Globus pallidus (tissue), 1 donor: Measurements from ENCODE around the gene EMC6.
A peak's percentile ranks its signal among the peaks of the same experiment; 100 is the strongest.

Source experiments
- DNase-seq: peaks from one replicate; pipeline ENCODE4 v3.0.0-alpha.2; 2015; ENCODE audit warnings: low spot score

EMC6 gene

GRCh38 chr17:3668279-3669084 is at the start of gene EMC6, which contains the start of gene TAX1BP3:
TSS of gene EMC6 (plus strand) at chr17:3668812. CDS start at chr17:3669147, 335 bp downstream.
TSS of gene TAX1BP3 (minus strand) at chr17:3668578. CDS start at chr17:3668526, 52 bp downstream.
- peak; percentile 98 for DNase-seq

DNA sequence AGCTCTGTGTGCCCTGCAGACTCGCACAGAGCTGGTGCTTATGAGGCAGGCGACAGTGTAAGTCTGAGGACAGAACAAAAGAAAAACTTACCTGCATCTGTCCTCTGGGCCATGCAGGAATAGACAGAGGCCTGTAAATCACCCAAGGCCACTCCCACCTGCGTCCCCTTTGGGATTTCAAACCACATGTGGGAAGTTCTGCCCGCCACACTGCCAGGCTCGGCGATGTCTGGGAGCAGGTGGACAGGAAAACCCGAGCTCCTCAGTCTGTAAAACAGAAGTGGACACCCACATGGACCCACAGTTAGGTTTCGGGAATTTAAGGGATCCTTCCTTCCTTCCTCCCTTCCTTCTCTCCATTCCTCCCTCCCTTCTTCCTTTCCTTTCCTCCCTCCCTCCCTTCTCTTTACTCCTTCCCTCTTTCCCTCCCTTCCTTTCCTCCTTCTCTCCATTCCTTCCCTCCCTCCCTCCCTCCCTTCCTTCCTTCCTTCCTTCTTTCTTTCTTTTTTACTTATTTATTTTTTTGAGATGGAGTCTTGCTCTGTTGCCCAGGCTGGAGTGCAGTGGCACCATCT is 47.4 kb upstream of the EMC6 start:
- DNase-seq: no peak

DNA sequence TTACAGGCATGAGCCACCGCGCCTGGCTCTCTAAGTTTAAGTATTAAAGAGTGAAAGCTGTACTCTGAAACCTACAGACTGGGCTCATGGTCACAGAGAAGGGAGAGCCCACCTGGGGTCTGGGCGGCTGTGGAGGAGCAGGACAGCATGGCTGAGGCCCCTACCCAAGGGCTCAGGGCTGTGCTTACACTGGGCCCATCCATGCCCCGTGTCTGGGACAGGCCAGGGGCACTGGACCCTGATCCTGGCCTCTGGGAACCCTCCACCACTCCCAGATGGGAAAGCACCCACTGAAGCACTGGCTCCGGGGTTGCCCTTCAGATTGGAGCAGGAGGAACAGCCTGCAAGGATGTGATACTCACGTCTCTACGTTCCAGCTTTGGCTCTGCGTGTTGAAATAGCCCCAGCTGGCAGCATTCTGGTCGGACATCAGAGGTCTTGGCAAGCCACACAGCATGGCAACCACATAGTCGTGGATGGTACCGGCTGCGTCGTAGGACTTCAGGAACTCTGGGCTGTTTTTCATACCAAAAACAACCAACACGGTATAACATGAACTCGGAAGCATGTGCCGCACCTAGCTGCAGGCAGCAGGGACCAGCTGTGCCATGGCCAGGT is 45.5 kb upstream of the EMC6 start:
- DNase-seq: no peak

DNA sequence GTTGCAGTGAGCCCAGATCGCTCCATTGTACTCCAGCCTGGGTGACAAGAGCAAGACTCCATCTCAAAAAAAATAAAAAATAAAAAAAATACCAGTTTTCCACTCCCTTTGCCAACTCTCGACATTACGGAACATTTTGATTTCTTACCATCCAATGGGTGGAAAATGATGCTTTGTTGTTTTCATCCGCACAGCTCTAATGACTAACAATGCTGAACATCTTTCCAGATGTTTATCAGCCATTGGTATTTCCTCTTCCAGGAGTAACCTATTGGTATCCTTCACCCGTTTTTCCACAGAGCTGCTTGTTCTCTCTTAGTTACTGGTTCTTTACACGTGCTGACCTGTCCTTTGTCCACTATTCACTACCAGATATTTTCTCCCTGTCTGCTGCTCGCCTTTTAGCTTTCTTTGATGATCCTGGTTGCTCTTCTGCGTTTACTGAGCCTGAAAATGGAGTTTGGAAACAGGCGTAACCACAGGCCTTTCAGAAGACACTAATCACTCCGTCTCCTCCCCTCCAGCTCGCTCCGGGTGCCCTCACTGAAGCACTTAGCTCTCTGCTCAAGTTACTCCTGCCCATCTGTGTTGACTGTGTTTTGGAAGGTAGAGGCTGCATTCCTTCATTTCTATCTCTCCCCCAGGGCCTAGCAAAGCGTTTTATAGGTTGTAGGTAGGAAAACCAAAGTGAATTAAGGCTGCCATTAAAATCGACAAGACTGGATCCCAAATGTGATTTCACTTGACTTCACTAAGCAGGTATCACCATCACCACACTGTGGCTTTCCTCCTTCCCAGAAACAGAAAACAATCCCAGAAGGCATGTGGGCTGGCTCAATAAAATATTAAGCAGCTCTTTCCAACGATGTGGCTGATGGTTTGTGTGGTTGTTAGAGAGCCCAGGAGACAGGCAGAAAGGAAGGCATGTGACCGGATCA is 41.5 kb upstream of the EMC6 start:
- no peak for DNase-seq

- no peak for DNase-seq
These were observed 40.8 kb upstream of the EMC6 start for GRCh38 chr17:3627769-3628167.

GRCh38 chr17:3630781-3631180 is 37.8 kb upstream of the EMC6 start:
- peak; percentile 29 for DNase-seq

DNA sequence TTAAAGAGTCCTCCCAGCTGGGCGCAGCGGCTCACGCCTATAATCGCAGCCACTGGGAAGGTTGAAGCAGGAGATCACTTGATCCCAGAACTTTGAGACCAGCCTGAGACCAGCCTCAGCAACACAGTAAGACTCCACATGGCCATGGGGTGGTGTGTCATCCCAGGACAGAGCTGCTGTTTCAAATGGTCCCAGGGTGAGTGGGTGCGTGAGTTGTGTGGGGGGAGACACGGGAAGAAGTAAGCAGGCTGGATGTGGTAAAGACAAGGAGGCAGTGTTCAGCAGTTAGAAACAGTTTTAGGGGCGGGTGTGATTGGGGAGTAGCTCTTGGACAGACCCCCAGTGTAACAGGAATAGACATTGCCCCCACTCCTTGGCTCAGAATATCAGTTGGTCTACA is 36.3 kb upstream of the EMC6 start:
- DNase-seq: no peak

- no peak for DNase-seq
These were observed 33.0 kb upstream of the EMC6 start for GRCh38 chr17:3635474-3636153.

- DNase-seq: peak; percentile 98
These were observed 32.3 kb upstream of the EMC6 start, which contains the start of the genes CTNS and SHPK for GRCh38 chr17:3636154-3636907. TSS of gene CTNS (plus strand) at chr17:3636760. CDS start at chr17:3640207, 3,447 bp downstream. TSS of gene SHPK (minus strand) at chr17:3636250. CDS start at chr17:3636219, 31 bp downstream.

DNA sequence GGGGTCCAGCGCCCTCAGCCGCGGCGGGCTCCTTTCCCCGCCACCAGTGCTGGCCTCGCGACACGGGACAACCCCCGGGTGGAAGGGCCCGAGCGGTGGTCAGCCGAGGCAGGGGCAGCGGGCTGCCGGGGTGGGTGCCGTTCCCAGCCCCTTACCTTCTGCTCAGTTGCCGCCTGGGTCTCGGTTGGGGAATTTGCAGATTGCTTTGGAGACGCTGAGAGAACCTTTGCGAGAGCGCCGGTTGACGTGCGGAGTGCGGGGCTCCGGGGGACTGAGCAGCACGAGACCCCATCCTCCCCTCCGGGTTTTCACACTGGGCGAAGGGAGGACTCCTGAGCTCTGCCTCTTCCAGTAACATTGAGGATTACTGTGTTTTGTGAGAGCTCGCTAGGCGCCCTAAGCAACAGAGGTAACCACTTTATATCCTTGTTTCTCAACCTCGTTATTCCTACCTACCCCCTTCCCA is 31.7 kb upstream of the EMC6 start:
- DNase-seq: no peak

DNA sequence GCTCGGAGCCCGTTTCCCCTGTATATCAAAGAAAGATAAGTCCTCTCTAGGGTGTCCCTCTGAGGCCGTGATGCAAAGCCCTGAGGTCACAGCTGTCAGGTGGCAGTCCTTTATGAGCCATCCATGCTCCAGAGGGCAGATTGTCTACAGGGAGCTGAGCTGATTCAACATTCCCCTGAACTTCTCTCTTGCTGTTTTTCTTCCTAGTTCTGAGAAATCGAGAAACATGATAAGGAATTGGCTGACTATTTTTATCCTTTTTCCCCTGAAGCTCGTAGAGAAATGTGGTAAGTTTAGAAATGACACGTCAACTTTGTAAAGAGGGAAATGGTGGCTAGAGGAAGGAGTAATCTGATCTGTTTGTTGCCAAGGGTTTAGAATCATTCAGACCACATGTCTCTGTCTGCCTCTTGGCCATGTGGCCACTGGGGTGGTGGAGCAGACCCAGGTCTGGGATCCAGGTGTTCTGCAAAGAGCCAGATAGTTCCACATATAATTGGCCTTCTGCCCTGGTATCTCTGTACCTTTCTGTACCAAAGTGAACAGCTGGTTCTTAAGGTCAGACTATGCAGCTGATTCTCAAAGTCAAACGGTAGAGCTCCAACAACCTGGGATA is 28.5 kb upstream of the EMC6 start:
- peak; percentile 41 for DNase-seq

DNA sequence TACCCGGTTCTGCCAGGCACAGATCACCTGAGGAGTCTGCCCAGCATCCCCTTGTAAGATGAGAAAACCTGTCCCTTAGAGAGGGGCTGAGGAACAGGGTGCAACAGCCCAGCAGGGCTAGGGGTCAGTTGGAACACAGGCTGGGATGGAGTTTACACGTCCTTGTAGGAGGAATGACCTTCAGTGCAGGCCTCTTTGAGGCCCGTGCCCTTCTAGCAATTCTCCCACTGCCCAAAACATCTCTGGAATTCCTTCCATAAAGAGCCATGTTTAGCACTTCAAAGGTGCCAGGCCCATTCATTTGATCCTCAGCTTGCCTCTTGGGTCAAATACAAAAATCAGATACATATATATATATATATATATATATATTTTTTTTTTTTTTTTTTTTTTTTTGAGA is 27.6 kb upstream of the EMC6 start:
- DNase-seq: no peak

DNA sequence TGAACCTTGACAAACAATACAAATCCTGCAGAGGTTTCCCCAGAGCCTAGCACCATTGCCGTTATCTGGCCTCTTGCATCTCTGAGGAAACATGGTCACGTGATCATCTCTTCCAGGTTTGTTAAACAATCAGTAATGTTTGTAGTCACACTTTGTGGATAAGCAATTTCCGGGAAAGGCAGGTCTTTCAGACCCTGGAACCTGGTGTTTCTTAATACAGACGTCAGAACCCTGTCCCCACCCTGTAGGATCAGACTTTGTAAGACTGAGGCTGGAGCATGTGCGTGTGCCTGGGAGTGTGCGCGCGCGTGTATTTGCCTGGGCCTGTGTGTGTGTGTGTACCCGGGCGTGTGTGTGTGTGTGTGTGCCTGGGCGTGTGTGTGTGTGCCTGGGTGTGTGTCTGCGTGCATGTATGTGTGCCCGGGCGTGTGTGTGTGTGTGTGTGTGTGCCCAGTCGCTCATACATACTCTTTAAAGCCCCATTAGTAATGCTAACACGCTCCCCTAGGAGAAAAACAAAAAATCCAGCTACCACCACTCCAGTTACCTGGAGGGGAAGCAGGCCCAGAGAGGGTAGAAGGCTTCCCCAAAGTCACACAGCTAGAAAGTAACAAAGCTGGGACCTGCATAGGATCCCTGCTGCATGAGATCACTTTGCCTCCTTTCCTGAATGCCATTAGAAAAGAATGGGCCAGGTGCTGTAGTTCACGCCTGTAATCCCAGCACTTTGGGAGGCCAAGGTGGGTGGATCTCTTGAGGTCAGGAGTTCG is 26.7 kb upstream of the EMC6 start:
- no peak for DNase-seq

GRCh38 chr17:3643889-3644349 is 24.7 kb upstream of the EMC6 start:
- no peak for DNase-seq

DNA sequence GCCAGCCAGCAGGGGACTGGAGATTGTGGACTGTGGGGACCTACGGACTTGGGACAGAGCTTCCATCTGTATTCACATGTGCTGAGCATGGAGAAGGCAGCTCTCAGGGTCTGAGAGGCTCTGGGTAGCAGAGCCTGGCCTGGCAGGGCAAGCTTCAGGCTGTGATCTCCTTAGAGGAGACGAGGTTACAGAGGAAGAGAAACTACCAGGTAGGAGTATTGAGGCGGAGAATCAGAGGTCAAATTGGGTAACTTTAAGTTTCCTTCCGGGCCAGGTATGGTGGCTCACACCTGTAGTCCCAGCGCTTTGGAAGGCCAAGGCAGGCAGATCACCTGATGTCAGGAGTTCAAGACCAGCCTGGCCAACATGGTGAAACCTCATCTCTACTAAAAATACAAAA is 23.3 kb upstream of the EMC6 start:
- DNase-seq: no peak

GRCh38 chr17:3647251-3647650 is 21.4 kb upstream of the EMC6 start:
- DNase-seq: no peak

- DNase-seq: peak; percentile 74
These were observed 20.6 kb upstream of the EMC6 start for GRCh38 chr17:3647769-3648555.

GRCh38 chr17:3655766-3656165 is 12.8 kb upstream of the EMC6 start:
- no peak for DNase-seq
